GM06990 (cell line): ENCODE data around the gene TCF7L1.

ENCODE experiments used
- DNase-seq: peaks from one replicate; pipeline ENCODE4 v3.0.0-alpha.2; 2011; ENCODE audit not compliant: insufficient read length; ENCODE audit errors: extremely low read depth
- H3K27me3 ChIP-seq: replicated peaks from 2 replicates; pipeline ENCODE4 v1.6.0; 2011; ENCODE audit warnings: low read length; ENCODE audit not compliant: control insufficient read depth, insufficient read depth
- H3K36me3 ChIP-seq: 2 replicates; pipeline ENCODE4 v1.5.1; 2011; ENCODE audit warnings: low read length; ENCODE audit not compliant: control insufficient read depth, insufficient read depth
- H3K4me3 ChIP-seq: replicated peaks from 2 replicates; pipeline ENCODE4 v1.5.1; 2011; ENCODE audit warnings: low read depth, mild to moderate bottlenecking, control low read depth, low read length
- CTCF ChIP-seq: IDR thresholded peaks from 2 replicates; pipeline ENCODE4 v1.5.1; 2011; ENCODE audit warnings: low read length, control low read depth, mild to moderate bottlenecking, inconsistent platforms; ENCODE audit not compliant: insufficient read depth, poor library complexity, severe bottlenecking

The TCF7L1 gene

DNA sequence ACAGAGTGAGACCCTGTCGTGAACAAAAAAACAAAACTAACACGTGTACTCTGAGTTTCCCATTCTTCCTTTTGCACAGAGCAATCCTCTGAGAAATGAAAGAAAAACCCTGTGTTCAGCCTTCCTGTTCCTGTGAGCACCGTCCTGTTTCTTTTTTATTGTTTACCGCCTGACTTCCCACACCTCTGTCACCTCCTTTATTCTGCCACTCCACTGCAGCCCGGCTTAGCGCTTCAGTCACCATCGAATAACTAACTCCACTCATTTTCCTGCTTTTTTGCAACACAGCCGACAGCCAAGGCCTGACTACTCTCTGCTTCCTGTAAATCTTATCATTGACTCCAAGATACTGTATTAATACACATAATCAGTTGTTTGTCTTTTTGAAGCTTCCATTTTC, 153.7 kb downstream of the TCF7L1 start:
- Histone ChIP-seq H3K36me3 (no peaks in the 10 kb centered on the region), H3K27me3 (no peaks in the 10 kb centered on the region), H3K4me3 (no peak overlapping the region)
- no peak for TF ChIP-seq CTCF
- DNase-seq, result no peak

DNA sequence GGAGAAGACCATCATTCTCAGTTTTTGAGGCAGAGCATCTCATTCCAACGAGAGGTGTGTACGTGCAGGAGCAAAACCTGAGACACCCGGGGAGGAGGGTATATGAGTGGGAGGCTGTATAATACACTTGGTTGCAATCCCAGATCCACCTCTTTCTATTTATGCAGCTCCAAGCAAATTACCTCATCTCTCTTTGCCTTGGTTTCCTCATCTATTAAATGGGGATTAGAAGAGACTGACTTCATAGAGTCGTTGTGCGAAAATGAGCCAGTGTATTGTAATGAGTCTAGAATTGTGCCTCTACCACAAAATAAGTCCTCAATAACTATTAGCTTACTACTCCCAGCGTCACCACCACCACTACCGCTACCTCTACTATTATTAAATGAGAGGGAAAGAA, 154.5 kb downstream of the TCF7L1 start:
- Histone ChIP-seq H3K4me3 (no peak overlapping the region), H3K36me3 (no peaks in the 10 kb centered on the region), H3K27me3 (no peaks in the 10 kb centered on the region)
- no peak for DNase-seq
- no peak for TF ChIP-seq CTCF

DNA sequence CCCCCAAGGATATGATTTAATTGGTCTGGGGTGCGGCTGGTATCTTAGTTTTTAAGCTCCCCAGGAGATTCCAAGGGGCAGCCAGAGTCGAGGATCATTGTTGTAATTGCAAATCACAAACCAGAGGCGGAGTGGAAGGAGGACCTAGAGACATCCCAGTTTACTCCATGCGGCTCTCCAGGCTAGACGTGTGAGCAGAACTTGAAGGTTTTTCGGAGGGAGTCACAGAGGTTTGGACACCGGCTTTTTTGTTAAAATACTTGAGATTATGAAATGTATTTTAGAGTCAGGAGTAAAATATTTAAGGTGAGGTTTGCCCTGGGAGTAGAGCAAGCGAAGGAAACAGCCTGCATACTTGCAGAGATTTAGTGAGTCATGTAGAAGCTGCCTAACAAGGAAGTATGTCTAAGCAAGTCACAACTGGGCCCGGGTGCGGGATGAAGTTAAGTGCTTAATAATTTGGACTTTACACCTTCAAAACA, 155.1 kb downstream of the TCF7L1 start:
- TF ChIP-seq CTCF, result no peak
- Histone ChIP-seq H3K36me3 (no peaks in the 10 kb centered on the region), H3K27me3 (no peaks in the 10 kb centered on the region), H3K4me3 (no peak overlapping the region)
- no peak for DNase-seq

GRCh38 chr2:85291425-85292023, 158.3 kb downstream of the TCF7L1 start:
- TF ChIP-seq CTCF, result no peak
- Histone ChIP-seq H3K36me3 (no peaks in the 10 kb centered on the region), H3K27me3 (no peaks in the 10 kb centered on the region; the same call in 1 of the 2 replicates), H3K4me3 (no peak overlapping the region)
- no peak for DNase-seq

GRCh38 chr2:85302121-85302520, 168.9 kb downstream of the TCF7L1 start:
- no peak for DNase-seq
- Histone ChIP-seq H3K36me3 (no peaks in the 10 kb centered on the region), H3K4me3 (no peak overlapping the region), H3K27me3 (peaks cover 2% of the 10 kb centered on the region; the same call in 1 of the 2 replicates)
- no peak for TF ChIP-seq CTCF

DNA sequence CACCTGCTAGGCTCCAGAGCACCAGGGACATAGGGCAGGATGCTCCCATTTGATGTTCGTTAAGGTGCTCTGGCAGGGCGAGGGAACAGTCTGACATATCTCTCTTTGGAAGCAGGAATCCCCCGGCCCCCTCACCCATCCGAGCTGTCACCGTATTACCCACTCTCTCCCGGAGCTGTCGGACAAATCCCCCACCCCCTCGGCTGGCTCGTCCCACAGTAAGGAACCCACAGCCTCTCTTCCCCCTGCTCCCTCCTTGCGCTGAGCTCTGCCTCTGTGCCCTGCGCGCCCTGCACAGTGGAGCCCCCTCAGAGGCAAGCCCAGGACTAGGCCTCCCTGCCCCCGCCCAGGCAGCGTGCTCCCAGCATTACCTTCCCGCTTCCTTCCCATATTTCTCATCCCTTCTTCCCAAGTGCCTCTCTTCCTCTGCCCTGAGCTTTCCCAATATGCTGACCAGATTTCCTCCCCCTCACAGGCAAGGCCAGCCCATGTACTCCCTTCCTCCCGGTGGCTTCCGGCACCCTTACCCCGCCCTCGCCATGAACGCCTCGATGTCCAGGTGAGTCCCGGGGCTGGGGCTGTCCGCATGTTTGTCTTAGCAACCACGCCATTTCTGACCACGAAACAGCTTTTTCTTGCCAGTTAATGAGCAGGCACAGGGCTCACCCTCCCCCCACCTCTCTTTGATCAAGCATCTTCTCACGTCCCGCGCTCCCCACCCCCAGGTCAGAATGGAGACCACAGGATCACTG, 170.8 kb downstream of the TCF7L1 start:
- Histone ChIP-seq H3K27me3 (peaks cover 2% of the 10 kb centered on the region; the same call in 1 of the 2 replicates), H3K4me3 (no peak overlapping the region), H3K36me3 (no peaks in the 10 kb centered on the region)
- TF ChIP-seq CTCF, result no peak
- DNase-seq, result no peak
